K562 (cell line): Measurements from ENCODE around the gene STIM1. TPM values are rescaled to one million over a fixed set of nuclear protein-coding genes. Genes with fewer than 3 reads are reported as not detected.

Experiments
- BCOR ChIP-seq: fragments of 450-650 bp; IDR thresholded peaks from 2 replicates; pipeline ENCODE4 v1.6.1; 2016
- FOSL1 ChIP-seq: fragments of 200-800 bp; sonication (Bioruptor generic); conservative IDR thresholded peaks from 2 replicates; pipeline ENCODE4 v1.6.1; 2016; ENCODE audit warnings: missing genetic modification characterization, missing compliant biosample characterization
- FOXP1 ChIP-seq: sonication (generic); formaldehyde crosslinking; IDR thresholded peaks from 2 replicates; pipeline ENCODE4 v1.8.0; 2022; ENCODE audit warnings: mild to moderate bottlenecking, missing genetic modification reagents
- GATA2 ChIP-seq: sonication (generic); formaldehyde crosslinking; IDR thresholded peaks from 2 replicates; pipeline ENCODE4 v1.4.0; 2020; ENCODE audit warnings: mild to moderate bottlenecking, missing genetic modification reagents
- GATAD2A ChIP-seq: fragments of 450-650 bp; IDR thresholded peaks from 2 replicates; pipeline ENCODE4 v1.6.1; 2017
- HDAC2 ChIP-seq: fragments of 450-650 bp; IDR thresholded peaks from 2 replicates; pipeline ENCODE4 v1.6.1; 2016; ENCODE audit warnings: mild to moderate bottlenecking
- KLF6 ChIP-seq: fragments of 250-450 bp; sonication (Bioruptor Pico); IDR thresholded peaks from 2 replicates; pipeline ENCODE4 v1.4.0; 2020; ENCODE audit warnings: mild to moderate bottlenecking, moderate library complexity, borderline replicate concordance
- RAD21 ChIP-seq, 2 experiments: fragments of 250-450 bp in 1 of 2; fragments of 450-650 bp in 1 of 2; sonication (Bioruptor Pico) in 1 of 2; formaldehyde crosslinking in 1 of 2; IDR thresholded peaks in 1 of 2; conservative IDR thresholded peaks in 1 of 2; 2 replicates each; pipeline versions ENCODE4 v1.4.0 to v1.8.0; 2020 to 2022; ENCODE audit warnings: mild to moderate bottlenecking in 2 of 2, moderate library complexity in 1 of 2
- RB1 ChIP-seq: fragments of 450-650 bp; IDR thresholded peaks from 2 replicates; pipeline ENCODE4 v1.6.1; 2017; ENCODE audit warnings: low read depth, mild to moderate bottlenecking
- RBM39 ChIP-seq: fragments of 200-400 bp; formaldehyde crosslinking; optimal IDR thresholded peaks from 2 replicates; pipeline ENCODE3; 2018; ENCODE audit warnings: low read depth, low read length
- SMAD4 ChIP-seq: fragments of 250-450 bp; sonication (Bioruptor Pico); conservative IDR thresholded peaks from 2 replicates; pipeline ENCODE4 v1.8.0; 2021; ENCODE audit warnings: inconsistent platforms, mild to moderate bottlenecking, moderate library complexity
- ZNF445 ChIP-seq: fragments of 250-450 bp; sonication (Bioruptor Pico); IDR thresholded peaks from 2 replicates; pipeline ENCODE4 v1.4.0; 2020; ENCODE audit warnings: low read depth, mild to moderate bottlenecking, moderate library complexity
- ZNF780A ChIP-seq: fragments of 250-450 bp; sonication (Bioruptor Pico); IDR thresholded peaks from 2 replicates; pipeline ENCODE4 v1.5.0; 2021; ENCODE audit warnings: mild to moderate bottlenecking
- polyA plus RNA-seq, 8 experiments: library from polyadenylated mRNA; depleted of rRNA in 4 of 8; stranded (reverse) in 5 of 8; unstranded in 3 of 8; fragments of >200 nt; fragmentation: Nextera tagmentation in 2 of 8; fragmentation: Illumina TruSeq in 1 of 8; extraction: Ambion mirVana in 2 of 8; extraction: Trizol in 1 of 8; gene quantifications; 2 replicates each; pipeline versions ENCODE4 v1.2.1 to v1.2.3, GENCODE V29; 2011 to 2014; ENCODE audit warnings: inconsistent platforms in 1 of 8, missing spikeins in 1 of 8
- total RNA-seq, 7 experiments: library from RNA; depleted of rRNA in 6 of 7; stranded (reverse); fragments of >200 nt in 6 of 7; fragmentation: Illumina TruSeq in 2 of 7; extraction: Trizol in 2 of 7; gene quantifications; 2 replicates each; pipeline versions ENCODE4 v1.2.1 to v1.2.3, GENCODE V29; 2011 to 2021; ENCODE audit warnings: low replicate concordance in 1 of 7
- TF ChIP-seq, protein P1 (sequence below): fragments of 200-600 bp; sonication (generic); IDR thresholded peaks from one replicate; pipeline ENCODE4 v1.6.1; 2012; ENCODE audit warnings: mild to moderate bottlenecking, low read depth, low read length, inconsistent platforms
- TF ChIP-seq, protein P2 (sequence below), 2 experiments: fragments of 450-650 bp; conservative IDR thresholded peaks; 2 replicates each; pipeline ENCODE4 v1.6.1; 2017; ENCODE audit warnings: mild to moderate bottlenecking in 2 of 2, moderate library complexity in 2 of 2

Gene STIM1
- total and polyA plus RNA-seq, 9 of the 15 experiments (the other 6 are each of a cell fraction or from before 2014, with no cell fraction given) = 7.7 to 50.5 (median 22.5) TPM

- peak in 1 of 2 experiments; percentile 21; a peak in 2 of 4 replicates for TF ChIP-seq RAD21 (CRISPR knock-in tag; conservative IDR thresholded peaks at IDR 0.05 in 1 of 2, IDR thresholded peaks at IDR 0.05 in 1 of 2)
- TF ChIP-seq, protein P1, sequence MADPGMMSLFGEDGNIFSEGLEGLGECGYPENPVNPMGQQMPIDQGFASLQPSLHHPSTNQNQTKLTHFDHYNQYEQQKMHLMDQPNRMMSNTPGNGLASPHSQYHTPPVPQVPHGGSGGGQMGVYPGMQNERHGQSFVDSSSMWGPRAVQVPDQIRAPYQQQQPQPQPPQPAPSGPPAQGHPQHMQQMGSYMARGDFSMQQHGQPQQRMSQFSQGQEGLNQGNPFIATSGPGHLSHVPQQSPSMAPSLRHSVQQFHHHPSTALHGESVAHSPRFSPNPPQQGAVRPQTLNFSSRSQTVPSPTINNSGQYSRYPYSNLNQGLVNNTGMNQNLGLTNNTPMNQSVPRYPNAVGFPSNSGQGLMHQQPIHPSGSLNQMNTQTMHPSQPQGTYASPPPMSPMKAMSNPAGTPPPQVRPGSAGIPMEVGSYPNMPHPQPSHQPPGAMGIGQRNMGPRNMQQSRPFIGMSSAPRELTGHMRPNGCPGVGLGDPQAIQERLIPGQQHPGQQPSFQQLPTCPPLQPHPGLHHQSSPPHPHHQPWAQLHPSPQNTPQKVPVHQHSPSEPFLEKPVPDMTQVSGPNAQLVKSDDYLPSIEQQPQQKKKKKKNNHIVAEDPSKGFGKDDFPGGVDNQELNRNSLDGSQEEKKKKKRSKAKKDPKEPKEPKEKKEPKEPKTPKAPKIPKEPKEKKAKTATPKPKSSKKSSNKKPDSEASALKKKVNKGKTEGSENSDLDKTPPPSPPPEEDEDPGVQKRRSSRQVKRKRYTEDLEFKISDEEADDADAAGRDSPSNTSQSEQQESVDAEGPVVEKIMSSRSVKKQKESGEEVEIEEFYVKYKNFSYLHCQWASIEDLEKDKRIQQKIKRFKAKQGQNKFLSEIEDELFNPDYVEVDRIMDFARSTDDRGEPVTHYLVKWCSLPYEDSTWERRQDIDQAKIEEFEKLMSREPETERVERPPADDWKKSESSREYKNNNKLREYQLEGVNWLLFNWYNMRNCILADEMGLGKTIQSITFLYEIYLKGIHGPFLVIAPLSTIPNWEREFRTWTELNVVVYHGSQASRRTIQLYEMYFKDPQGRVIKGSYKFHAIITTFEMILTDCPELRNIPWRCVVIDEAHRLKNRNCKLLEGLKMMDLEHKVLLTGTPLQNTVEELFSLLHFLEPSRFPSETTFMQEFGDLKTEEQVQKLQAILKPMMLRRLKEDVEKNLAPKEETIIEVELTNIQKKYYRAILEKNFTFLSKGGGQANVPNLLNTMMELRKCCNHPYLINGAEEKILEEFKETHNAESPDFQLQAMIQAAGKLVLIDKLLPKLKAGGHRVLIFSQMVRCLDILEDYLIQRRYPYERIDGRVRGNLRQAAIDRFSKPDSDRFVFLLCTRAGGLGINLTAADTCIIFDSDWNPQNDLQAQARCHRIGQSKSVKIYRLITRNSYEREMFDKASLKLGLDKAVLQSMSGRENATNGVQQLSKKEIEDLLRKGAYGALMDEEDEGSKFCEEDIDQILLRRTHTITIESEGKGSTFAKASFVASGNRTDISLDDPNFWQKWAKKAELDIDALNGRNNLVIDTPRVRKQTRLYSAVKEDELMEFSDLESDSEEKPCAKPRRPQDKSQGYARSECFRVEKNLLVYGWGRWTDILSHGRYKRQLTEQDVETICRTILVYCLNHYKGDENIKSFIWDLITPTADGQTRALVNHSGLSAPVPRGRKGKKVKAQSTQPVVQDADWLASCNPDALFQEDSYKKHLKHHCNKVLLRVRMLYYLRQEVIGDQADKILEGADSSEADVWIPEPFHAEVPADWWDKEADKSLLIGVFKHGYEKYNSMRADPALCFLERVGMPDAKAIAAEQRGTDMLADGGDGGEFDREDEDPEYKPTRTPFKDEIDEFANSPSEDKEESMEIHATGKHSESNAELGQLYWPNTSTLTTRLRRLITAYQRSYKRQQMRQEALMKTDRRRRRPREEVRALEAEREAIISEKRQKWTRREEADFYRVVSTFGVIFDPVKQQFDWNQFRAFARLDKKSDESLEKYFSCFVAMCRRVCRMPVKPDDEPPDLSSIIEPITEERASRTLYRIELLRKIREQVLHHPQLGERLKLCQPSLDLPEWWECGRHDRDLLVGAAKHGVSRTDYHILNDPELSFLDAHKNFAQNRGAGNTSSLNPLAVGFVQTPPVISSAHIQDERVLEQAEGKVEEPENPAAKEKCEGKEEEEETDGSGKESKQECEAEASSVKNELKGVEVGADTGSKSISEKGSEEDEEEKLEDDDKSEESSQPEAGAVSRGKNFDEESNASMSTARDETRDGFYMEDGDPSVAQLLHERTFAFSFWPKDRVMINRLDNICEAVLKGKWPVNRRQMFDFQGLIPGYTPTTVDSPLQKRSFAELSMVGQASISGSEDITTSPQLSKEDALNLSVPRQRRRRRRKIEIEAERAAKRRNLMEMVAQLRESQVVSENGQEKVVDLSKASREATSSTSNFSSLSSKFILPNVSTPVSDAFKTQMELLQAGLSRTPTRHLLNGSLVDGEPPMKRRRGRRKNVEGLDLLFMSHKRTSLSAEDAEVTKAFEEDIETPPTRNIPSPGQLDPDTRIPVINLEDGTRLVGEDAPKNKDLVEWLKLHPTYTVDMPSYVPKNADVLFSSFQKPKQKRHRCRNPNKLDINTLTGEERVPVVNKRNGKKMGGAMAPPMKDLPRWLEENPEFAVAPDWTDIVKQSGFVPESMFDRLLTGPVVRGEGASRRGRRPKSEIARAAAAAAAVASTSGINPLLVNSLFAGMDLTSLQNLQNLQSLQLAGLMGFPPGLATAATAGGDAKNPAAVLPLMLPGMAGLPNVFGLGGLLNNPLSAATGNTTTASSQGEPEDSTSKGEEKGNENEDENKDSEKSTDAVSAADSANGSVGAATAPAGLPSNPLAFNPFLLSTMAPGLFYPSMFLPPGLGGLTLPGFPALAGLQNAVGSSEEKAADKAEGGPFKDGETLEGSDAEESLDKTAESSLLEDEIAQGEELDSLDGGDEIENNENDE = no peak
- TF ChIP-seq ZNF445 = 0 out of 2 replicates have a peak, but pooled peaks have one; percentile 39
- TF ChIP-seq KLF6 (CRISPR knock-in tag) = no peak
- no peak for TF ChIP-seq RB1
- TF ChIP-seq, protein P2, sequence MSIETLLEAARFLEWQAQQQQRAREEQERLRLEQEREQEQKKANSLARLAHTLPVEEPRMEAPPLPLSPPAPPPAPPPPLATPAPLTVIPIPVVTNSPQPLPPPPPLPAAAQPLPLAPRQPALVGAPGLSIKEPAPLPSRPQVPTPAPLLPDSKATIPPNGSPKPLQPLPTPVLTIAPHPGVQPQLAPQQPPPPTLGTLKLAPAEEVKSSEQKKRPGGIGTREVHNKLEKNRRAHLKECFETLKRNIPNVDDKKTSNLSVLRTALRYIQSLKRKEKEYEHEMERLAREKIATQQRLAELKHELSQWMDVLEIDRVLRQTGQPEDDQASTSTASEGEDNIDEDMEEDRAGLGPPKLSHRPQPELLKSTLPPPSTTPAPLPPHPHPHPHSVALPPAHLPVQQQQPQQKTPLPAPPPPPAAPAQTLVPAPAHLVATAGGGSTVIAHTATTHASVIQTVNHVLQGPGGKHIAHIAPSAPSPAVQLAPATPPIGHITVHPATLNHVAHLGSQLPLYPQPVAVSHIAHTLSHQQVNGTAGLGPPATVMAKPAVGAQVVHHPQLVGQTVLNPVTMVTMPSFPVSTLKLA (conservative IDR thresholded peaks at IDR 0.05) = peak in 1 of 2 experiments; percentile 69; a peak in 2 of 4 replicates
- TF ChIP-seq SMAD4 (CRISPR knock-in tag) = peak; percentile 94
- TF ChIP-seq FOXP1 (CRISPR knock-in tag) = peak; percentile 58; the same call in 1 of the 2 replicates
- peak; percentile 39 for TF ChIP-seq FOSL1 (tag)
- TF ChIP-seq RBM39 = no peak
- 0 out of 2 replicates have a peak, but pooled peaks have one; percentile 42 for TF ChIP-seq GATAD2A
- peak; percentile 93 for TF ChIP-seq GATA2 (CRISPR knock-in tag)
- peak; percentile 95; the same call in 1 of the 2 replicates for TF ChIP-seq ZNF780A
- peak; percentile 90 for TF ChIP-seq HDAC2
- peak; percentile 33; the same call in 1 of the 2 replicates for TF ChIP-seq BCOR
Measured at GRCh38 chr11:3867209-3868091, 12.0 kb downstream of the STIM1 start (continued).
